ENCODE data around the gene C1orf116. TPM values are rescaled to one million over a fixed set of nuclear protein-coding genes. Genes with fewer than 3 reads are reported as not detected.

The C1orf116 gene
- polyA plus RNA-seq, 2 of the 4 experiments (the other 2 are of a cell fraction) = 2.0 to 3.2 TPM

DNA sequence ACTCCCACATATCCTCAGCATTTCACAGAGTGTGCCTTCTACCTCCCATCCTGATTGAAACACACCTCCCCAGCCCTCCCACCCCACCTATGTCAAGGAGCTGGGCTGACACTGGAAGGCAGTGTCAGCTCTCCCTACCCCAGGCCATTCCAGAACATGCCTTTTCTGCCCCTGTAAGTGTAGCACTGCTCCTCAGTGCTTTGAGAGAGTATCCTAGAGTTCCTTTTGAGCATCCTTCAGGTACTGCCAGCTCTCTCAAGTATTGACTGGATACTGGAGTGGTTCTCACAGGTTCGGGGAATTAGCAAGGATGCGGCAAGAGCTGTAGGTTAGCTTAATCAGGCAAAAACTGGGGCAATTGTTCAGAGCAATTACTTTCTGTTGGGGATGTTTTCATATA lies 21.8 kb downstream of the C1orf116 start:
- ChIA-PET CTCF (interaction anchor here (1.5 to 3.2 kb wide), 4 partner anchors 8 to 39 kb away, joined by 4 to 12 read pairs (median 8); no protein-coding TSS in a partner anchor), POLR2A (no interaction called here)
- Histone ChIP-seq H3K9me3 (peaks cover 18% of the 10 kb centered on the region), H3K4me1 (peaks cover 28% of the 10 kb centered on the region), H3K4me2 (no peak overlapping the region), H3K4me3 (no peak overlapping the region), H3K27ac (peak overlapping the region; percentile 21 to 89; a peak in 4 of 6 replicates)
- DNase-seq (ENCODE audit: low read depth in 1 of 2, low spot score in 1 of 2) (no peak), FAIRE-seq (no peak), ATAC-seq (no peak)
- TF ChIP-seq MAZ (IDR thresholded peaks at IDR 0.05; ENCODE audit: borderline replicate concordance, low read depth, low read length) (no peak), RAD21 (conservative IDR thresholded peaks at IDR 0.05 in 1 of 2, IDR thresholded peaks at IDR 0.05 in 1 of 2) (no peak), EP300 (IDR thresholded peaks at IDR 0.05) (no peak), POLR2A (IDR thresholded peaks at IDR 0.05; ENCODE audit: low read length) (no peak), RNF2 (IDR thresholded peaks at IDR 0.05; ENCODE audit: borderline replicate concordance, low read depth) (no peak), BHLHE40 (IDR thresholded peaks at IDR 0.05; ENCODE audit: low read depth, low read length) (no peak), HEYL (CRISPR knock-in tag; IDR thresholded peaks at IDR 0.05) (no peak), CBX8 (IDR thresholded peaks at IDR 0.05) (no peak), MAFK (IDR thresholded peaks at IDR 0.05; ENCODE audit: partially characterized antibody) (no peak), SMC3 (IDR thresholded peaks at IDR 0.05) (no peak), ZC3H11A (IDR thresholded peaks at IDR 0.05) (no peak), HDAC2 (IDR thresholded peaks at IDR 0.05) (no peak)
- TF ChIP-seq, protein P1, sequence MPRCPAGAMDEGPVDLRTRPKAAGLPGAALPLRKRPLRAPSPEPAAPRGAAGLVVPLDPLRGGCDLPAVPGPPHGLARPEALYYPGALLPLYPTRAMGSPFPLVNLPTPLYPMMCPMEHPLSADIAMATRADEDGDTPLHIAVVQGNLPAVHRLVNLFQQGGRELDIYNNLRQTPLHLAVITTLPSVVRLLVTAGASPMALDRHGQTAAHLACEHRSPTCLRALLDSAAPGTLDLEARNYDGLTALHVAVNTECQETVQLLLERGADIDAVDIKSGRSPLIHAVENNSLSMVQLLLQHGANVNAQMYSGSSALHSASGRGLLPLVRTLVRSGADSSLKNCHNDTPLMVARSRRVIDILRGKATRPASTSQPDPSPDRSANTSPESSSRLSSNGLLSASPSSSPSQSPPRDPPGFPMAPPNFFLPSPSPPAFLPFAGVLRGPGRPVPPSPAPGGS (IDR thresholded peaks at IDR 0.05) = no peak
- 98% methylated on average over 2 of the region's 2 CpGs for WGBS (ENCODE audit: missing lambda C conversion rate)

DNA sequence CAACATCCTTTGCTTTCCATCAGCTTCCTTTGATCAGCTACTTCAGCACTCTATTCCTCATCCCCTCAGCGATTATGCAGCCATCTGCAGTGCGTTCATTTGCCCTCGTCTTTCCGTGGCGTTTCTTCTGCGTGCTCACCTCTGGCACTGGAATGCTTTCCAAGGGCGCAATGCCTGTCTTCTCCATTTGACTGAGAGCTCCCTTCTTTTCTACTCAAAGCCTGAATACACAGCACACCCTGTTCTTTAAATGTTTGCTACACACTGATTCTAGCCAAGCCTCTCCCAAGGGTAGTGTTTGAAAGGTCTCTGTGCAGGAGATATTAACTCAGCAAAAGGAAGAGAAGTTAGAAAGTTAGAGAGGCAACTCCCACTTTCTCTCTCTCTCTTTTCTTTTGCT lies 22.6 kb downstream of the C1orf116 start:
- no peak for DNase-seq (ENCODE audit: low read depth in 1 of 2, low spot score in 1 of 2)
- ChIA-PET POLR2A (no interaction called here), CTCF (interaction anchor here (0.8 to 3.2 kb wide), 4 partner anchors 9 to 40 kb away, joined by 3 to 12 read pairs (median 8); no protein-coding TSS in a partner anchor)
- H3K4me2 ChIP-seq = no peak overlapping the region
- H3K4me1 ChIP-seq = peaks cover 36% of the 10 kb centered on the region
- H3K4me3 ChIP-seq = no peak overlapping the region
- peak overlapping the region; percentile 82 to 89; a peak in 4 of 6 replicates for H3K27ac ChIP-seq
- TF ChIP-seq RNF2 (IDR thresholded peaks at IDR 0.05; ENCODE audit: borderline replicate concordance, low read depth) (no peak), KDM5A (IDR thresholded peaks at IDR 0.05) (no peak), SREBF2 (IDR thresholded peaks at IDR 0.05) (no peak)
- 93% methylated on average over 7 of the region's 7 CpGs for WGBS (ENCODE audit: missing lambda C conversion rate)
- H3K9me3 ChIP-seq = peaks cover 18% of the 10 kb centered on the region
- FAIRE-seq = no peak
- ATAC-seq = no peak

DNA sequence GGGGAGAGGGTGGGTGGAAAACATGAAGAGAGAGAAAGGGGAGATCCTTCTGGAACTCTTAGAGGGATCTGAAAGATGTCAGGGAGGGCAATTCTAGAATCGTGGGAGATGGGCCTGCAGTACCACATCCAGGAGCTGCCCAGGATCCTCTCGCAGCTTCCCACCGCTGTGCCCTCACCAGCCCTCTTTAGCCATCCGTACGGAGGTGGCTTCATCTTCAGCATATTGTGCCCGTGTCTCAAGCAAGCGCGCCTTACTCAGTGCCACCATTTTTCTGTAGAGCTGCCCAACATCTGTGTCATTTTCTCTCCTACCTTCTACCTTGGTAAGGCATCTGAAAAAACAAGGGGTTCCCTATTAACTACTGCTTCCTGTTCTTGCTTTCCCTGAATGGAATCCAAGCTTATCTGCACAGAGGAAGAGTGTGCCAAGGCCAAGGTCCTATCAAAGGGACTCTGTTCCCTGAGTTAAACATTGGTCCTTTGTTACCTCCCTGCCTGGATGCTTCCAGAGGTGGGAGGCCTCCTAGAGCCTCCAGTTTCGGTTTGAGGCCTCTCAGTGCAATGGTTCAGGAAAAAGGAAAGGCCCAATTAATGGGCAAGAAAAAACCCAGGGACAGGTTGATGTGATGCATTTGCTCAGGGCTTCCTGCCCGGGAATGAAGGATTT lies 23.2 kb downstream of the C1orf116 start:
- DNase-seq (ENCODE audit: low read depth in 1 of 2, low spot score in 1 of 2) (no peak), FAIRE-seq (no peak), ATAC-seq (no peak)
- ChIA-PET CTCF (interaction anchor here (0.8 to 3.2 kb wide), 4 partner anchors 10 to 40 kb away, joined by 3 to 12 read pairs (median 8); no protein-coding TSS in a partner anchor), POLR2A (no interaction called here)
- Histone ChIP-seq H3K27ac (peak overlapping the region; percentile 82 to 89; a peak in 5 of 6 replicates), H3K9me3 (peaks cover 18% of the 10 kb centered on the region), H3K4me2 (no peak overlapping the region), H3K4me3 (no peak overlapping the region), H3K4me1 (peaks cover 42% of the 10 kb centered on the region)
- WGBS (ENCODE audit: missing lambda C conversion rate) = 93% methylated on average over 10 of the region's 10 CpGs
- no peak for TF ChIP-seq MAZ (IDR thresholded peaks at IDR 0.05; ENCODE audit: borderline replicate concordance, low read depth, low read length)

DNA sequence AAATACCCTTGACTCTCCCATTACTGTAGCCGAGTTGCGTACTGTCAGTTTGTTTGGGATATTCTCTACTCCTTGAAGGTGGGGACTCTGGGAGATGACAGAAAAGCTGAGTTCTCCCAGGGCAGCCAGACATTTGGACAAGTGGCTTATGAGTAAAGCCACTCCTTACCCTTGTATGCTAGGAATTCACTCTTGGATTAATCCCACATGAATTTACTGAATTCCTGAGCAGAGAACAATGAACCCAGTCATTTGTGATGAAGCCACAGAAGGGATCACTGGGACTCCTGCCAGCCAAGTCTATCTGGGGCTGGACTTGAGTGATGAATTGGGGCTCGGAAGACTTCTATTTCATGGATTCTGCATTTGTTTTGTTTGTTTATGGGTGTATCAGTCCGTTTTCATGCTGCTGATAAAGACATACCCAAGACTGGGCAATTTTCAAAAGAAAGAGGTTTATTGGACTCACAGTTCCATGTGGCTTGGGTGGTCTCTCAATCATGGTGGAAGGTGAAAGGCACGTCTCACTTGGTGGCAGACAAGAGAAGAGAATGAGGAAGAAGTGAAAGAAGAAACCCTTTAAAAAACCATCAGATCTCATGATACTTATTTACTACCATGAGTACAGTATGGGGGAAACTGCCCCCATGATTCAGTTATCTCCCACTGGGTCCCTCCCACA lies 25.1 kb downstream of the C1orf116 start:
- POLR2A ChIA-PET = interaction anchor here (1.2 to 3.2 kb wide), 2 partner anchors 18 to 45 kb away, joined by 4 to 14 read pairs; partner anchors contain the start of gene PFKFB2
- CTCF ChIA-PET = interaction anchor here (0.6 to 3.2 kb wide), 5 partner anchors 12 to 789 kb away, joined by 3 to 12 read pairs (median 4); no protein-coding TSS in a partner anchor
- Histone ChIP-seq H3K4me2 (peak overlapping the region; percentile 63), H3K4me3 (no peak overlapping the region), H3K9me3 (peaks cover 18% of the 10 kb centered on the region), H3K4me1 (peaks cover 60% of the 10 kb centered on the region), H3K27ac (peak overlapping the region; percentile 82 to 89)
- ATAC-seq (peak; percentile 88 to 89), FAIRE-seq (no peak), DNase-seq (ENCODE audit: low read depth in 1 of 2, low spot score in 1 of 2) (peak; percentile 89 to 95)
- WGBS (ENCODE audit: missing lambda C conversion rate) = 15% methylated on average over 5 of the region's 5 CpGs
- TF ChIP-seq, protein P2, sequence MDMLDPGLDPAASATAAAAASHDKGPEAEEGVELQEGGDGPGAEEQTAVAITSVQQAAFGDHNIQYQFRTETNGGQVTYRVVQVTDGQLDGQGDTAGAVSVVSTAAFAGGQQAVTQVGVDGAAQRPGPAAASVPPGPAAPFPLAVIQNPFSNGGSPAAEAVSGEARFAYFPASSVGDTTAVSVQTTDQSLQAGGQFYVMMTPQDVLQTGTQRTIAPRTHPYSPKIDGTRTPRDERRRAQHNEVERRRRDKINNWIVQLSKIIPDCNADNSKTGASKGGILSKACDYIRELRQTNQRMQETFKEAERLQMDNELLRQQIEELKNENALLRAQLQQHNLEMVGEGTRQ (IDR thresholded peaks at IDR 0.05) = no peak
- peak; percentile 73; the same call in 1 of the 2 replicates for TF ChIP-seq FOXS1 (CRISPR knock-in tag; IDR thresholded peaks at IDR 0.05)
- peak; percentile 41 to 83; a peak in 3 of 5 replicates for TF ChIP-seq EP300 (IDR thresholded peaks at IDR 0.05)
- peak; percentile 67 for TF ChIP-seq JUNB (IDR thresholded peaks at IDR 0.05)
- TF ChIP-seq CEBPB (IDR thresholded peaks at IDR 0.05) = peak in 1 of 2 experiments; percentile 56; a peak in 1 of 4 replicates
- no peak for TF ChIP-seq KDM5A (IDR thresholded peaks at IDR 0.05)
- TF ChIP-seq, protein P3, sequence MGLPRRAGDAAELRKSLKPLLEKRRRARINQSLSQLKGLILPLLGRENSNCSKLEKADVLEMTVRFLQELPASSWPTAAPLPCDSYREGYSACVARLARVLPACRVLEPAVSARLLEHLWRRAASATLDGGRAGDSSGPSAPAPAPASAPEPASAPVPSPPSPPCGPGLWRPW (IDR thresholded peaks at IDR 0.05) = no peak
- no peak for TF ChIP-seq RNF2 (IDR thresholded peaks at IDR 0.05; ENCODE audit: borderline replicate concordance, low read depth)
- TF ChIP-seq HEYL (CRISPR knock-in tag; IDR thresholded peaks at IDR 0.05) = no peak
- TF ChIP-seq, protein P4, sequence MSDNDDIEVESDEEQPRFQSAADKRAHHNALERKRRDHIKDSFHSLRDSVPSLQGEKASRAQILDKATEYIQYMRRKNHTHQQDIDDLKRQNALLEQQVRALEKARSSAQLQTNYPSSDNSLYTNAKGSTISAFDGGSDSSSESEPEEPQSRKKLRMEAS (IDR thresholded peaks at IDR 0.05) = peak; percentile 71
- no peak for TF ChIP-seq HOXB13 (CRISPR knock-in tag; IDR thresholded peaks at IDR 0.05; ENCODE audit: low read depth)
- TF ChIP-seq JUN (IDR thresholded peaks at IDR 0.05) = peak in 1 of 2 experiments; percentile 68; a peak in 2 of 5 replicates
- peak; percentile 62; the same call in 1 of the 2 replicates for TF ChIP-seq ZSCAN20 (CRISPR knock-in tag; IDR thresholded peaks at IDR 0.05)
- peak; percentile 39; the same call in 1 of the 2 replicates for TF ChIP-seq FOSL2 (IDR thresholded peaks at IDR 0.05)
- peak; percentile 87 for TF ChIP-seq FOSL2 (CRISPR knock-in tag; IDR thresholded peaks at IDR 0.05)
- TF ChIP-seq MAZ (IDR thresholded peaks at IDR 0.05; ENCODE audit: borderline replicate concordance, low read depth, low read length) = no peak
- peak; percentile 32 for TF ChIP-seq ZFP36 (IDR thresholded peaks at IDR 0.05; ENCODE audit: borderline replicate concordance, partially characterized antibody)
- peak; percentile 90 for TF ChIP-seq GATA3 (IDR thresholded peaks at IDR 0.05; ENCODE audit: borderline replicate concordance)

Measured in A549 (cell line).